Germinal center (tissue), 1 donor: ENCODE measurements around the gene AKAP13.

Experiments used
- DNase-seq: peaks from one replicate; pipeline ENCODE4 v3.0.0; 2012; ENCODE audit warnings: mixed read lengths, low spot score

AKAP13 gene

DNA sequence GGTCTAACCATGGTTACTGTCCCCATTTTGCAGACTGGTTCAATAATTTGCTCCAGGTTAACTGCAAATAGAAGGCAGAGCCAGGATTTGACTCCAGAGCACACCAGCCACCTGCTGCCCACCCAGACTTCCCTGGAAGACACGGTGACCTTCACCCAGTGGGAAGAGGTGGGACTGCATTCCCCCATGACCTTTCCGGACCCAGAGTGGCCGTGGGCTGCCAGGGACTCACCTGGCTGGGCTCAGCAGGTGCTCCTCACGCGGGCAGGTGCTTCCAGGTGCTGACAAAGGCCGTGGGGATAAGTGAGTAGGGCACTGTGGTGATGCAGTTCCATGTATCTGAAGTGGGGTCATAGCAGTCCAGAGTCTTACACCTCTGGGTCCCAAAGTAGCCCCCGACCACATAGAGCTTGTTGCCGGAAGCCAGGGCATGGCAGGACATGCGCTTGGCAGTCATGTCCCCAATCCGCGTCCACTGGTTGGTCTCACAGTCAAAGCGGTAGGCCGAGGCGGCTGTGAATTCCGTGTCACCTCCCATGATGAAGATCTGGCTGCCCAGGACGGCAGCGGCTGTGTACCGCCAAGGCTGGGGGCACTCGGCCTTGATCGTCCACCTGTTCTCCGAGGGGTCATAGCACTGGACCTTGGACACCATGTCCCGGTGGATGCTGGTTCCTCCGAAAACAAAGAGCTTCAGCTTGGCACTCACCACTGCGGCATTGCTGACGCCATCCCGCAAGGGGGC, 387.6 kb downstream of the AKAP13 start:
- DNase-seq = no peak

DNA sequence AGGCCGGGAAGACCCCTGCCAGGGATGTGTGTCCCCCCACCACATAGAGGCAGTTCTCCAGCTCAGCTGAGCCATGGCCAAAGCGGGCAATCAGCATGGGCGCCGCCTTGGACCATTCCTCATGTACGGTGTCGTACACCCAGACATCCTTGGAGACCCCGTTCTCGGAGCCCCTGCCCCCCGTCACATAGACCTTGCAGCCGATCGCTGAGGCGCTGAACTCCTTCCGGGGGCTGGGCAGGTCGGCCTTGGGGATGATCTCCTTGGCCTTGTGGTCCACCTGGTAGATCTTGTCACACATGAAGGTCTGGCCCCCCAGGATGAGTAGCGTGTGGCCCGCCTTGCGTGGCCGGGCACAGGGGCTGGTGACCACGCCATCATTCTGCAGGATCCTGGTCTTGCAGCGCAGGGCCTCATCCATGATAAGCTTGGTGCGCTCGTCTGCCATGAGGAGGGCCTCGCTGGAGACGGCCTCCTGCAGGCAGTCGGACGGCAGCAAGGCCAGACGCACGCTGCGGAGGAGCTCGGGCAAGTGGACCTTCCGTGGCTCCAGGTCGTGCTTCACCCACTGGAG, 388.3 kb downstream of the AKAP13 start:
- no peak for DNase-seq

DNA sequence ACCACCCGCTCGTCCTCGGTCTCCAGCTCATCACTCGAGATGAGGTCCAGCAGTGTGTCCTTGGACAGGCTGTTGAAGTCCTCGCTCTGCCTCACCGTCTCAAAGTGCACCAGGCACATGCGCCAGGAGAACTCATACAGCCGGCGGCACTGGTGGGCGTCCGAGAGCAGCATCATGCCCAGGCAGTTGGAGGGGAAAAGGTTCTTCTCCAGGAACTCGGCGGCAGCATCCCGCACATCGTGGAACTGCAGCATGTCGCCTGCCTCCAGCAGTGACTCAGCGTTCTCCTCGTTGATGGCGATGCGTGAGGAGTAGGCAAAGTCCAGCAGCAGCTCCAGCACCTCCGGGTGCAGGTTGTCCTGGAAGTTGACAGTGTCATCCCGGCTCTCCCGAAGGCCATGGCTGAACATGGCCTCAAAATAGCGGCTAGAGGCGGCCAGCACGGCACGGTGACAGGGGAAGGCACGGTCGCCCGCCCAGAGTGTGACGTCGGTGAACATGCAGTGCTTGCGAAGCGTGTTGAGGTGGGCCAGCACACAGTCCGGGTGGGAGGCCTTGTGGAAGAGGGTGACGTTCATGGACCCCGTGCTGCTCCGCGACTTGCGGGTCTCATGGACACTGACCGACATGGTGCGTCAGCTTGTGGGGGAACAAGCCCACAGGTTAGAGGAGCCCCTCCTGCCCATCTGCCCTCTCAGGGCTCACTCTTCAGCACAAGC, 388.9 kb downstream of the AKAP13 start:
- DNase-seq = no peak

DNA sequence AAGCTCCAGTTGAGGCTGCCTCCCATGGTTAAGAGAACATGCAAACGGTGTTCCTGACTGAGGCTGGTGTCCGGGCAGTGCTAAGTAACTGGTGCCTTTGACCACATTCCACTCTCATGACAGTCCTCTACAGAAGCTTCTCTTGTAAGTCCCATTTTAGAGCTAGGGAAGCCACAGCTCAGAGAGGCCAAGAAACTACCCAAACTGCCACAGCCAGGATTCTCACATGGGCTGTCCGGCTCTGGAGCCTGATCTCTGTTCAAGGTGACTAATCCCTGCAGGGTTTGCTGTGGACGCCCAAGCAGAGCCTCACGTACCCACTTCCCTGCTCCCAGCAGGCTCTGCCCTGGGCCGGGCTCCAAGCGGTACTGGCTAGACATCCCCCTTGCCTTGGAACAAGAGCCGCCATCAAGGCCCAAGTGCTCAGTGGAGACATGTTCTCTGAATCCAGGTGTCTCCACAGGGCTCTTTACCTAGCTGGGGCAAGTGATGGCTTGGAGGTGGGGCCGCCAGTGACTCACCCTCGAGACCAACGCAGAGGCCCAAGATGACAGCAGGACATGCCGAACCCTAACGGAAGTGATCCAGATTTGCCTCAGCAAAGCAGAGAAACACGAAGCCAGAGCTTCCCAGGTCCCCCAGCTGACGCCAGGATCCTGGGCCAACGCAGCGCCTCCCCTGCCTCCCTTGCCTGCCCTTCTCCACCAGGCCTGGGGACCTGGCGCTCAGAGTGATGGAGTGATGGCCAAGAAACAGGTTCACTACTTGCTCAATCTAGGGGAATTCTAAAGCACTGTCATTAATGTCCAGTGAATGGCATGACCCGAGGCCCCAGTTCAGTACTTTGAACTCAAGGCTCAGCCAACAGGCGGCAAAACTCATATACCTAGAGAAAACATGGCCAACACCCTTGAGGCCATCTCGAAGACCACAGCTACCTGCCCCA, 390.0 kb downstream of the AKAP13 start:
- DNase-seq = no peak

DNA sequence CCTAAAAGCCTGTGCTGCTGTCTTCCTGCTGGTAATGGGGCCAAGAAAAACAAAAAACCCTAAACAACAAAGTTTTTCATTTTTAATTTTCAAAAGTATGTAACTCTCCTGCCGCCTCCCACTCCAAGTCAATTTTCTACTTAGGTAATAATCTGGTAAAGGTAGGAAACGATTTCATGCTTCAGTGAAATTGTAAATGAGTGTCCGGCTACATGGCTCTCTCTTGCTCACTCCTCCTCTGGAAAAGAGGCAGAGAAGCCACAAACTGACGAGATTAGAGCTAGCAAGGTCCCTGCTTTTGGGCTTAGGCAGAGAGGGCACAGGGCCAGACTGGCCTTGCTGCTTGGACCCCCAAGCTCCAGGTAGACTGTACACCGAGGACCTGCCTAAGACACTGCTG, 390.9 kb downstream of the AKAP13 start:
- no peak for DNase-seq

DNA sequence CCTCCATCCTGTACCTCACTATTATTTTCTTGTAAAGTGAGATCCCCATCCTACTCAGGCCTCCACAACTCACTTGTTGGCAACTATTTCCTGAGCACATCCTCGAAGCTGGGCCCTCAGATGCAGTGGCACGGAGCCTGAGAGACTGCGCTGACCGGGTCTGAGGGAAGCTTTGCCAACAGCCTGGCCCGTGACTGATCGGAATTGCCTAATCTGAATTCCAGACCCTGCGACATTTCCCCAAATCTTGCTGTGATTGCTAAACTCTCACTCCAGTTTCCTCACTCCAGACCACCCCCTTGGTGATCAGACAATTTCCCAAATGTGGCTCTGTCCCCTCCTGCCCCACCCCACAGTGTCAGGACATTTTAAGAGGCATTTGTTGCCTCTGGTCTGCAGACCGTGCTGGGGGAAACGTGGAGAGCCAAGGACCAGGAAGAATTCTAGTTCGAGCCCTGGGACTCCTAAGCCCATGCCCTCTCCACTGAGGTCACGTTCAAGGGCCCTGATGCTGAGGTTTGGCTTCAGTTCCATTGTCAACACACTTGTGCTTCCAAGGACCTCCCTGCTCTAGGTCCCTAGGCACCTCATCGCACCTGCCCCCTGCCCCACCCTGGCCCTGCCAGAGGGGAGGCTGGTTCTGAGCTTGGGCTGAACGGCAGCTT, 391.5 kb downstream of the AKAP13 start:
- DNase-seq = no peak

DNA sequence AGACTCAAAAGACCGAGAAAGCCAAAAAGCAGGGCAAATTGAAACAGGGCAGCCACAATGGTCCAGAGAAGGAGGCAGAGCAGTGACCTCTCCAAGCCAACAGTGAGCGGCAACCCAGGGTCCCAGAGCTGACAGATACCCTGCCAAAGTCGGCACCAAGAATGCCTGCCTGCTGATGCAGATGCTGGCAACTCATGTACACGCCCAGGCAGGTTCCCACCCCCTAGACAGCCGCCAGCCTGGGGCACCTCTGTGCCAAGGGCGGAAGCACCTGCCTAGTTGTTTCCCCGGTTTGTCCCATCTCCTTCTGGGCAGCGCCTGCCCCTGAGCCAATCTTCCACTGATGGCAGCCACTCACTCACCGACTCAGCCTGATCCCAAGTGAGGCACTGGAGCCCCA, 392.3 kb downstream of the AKAP13 start:
- no peak for DNase-seq

DNA sequence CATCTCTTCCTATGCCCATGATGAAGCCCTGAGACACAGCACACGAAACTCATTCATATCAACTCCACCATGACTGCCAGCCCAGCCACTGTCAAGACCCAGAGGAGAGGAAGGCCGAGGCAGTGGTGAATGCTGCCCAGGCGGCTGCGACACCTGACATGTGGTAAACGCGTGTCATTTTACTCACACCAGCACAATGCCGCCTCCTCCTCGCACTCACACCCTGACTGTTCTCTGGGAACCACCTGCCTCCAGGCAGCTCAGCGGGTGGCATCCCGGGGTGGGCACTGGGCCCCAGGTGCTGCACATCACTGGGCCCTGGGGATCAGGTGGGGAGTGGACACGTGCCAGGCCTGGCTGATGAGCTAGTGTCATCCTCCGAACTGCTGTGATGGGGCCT, 392.8 kb downstream of the AKAP13 start:
- DNase-seq = no peak

DNA sequence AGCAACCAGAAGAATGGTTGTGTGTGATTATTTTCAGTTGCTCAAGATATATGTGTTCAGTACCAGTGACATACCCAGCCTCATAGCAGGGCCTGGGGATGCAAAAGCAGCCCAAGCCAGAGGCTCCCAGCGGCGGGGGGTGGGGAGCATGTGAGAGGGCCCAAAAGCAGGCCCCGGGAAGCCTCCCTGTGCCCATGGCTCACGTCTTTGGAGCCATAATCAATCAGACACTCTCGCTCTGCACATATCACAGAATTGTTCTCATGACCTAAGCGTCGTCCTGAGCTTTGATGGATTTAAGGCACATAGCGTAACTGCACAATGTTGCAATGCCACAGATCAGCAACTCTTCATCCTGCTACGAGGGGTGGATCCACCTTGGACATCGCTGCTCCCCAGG, 393.6 kb downstream of the AKAP13 start:
- DNase-seq = no peak

DNA sequence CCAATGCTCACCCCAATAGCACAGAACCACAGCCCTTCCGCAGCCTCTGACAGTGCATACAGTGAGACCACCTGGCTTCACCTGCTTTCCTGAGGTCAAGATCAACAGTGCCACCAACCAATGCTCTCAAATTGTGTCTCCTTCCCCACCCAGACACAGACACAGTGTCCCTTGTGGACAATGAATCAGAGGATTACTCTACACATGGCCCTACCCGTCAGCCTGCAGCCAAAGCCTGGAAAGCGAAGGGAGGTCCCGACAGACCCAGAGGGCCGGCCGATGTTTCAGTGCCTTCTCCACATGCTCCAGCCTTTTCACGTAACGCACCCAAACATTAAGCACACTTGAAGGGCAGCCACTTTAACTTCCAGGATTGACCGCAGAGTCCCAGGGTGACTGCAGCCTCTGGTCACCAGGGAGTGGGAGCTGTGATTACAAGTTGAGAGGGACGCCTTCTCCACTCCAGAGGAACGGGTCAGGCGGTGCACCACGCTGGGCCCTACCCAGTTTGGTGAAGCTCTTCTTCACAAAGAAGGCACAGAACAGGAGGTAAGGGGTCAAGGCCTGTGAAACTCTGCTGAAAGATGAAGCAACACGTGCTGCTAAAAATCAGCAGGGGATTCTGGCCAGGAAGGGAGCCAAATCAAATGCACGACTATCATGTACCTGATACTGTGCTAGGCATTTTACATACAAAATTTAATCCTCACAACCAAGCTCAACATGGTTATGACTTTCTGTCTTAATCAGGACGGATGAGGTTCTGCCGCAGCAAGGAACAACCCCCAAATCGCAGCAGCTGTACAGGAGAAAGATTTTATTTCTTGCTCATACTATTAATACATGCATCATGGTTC, 397.1 kb downstream of the AKAP13 start:
- no peak for DNase-seq

DNA sequence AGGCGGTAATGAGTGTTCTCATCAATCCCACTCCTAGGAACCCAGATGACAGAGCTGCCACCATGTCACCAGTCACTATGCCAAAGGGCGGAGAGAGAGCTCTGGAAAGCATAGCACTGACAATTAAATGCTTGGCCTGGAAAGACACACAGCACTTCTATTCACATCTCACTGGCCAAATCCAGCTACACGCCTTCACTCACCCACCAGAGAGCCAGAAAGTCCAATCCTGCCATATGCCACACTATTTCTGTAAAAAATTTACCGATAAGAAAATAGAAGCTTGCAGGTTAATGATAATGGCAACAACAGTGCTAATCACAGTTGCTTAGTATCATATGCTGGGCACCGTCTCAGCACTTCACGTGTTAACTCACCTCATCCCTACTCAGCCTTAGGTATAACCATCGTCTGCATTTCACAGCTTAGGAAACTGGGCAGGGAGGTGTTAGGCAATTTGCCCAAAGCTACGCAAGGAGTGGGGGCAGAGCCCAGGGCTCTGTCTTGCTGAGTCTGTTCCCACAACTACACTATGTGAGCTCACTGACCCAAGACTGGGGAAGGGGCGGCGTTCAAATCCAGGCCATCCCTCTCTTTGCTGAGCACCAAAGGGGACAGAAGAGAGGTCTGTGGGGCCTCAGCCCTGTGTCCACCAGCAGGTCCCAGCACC, 397.8 kb downstream of the AKAP13 start:
- DNase-seq = no peak

DNA sequence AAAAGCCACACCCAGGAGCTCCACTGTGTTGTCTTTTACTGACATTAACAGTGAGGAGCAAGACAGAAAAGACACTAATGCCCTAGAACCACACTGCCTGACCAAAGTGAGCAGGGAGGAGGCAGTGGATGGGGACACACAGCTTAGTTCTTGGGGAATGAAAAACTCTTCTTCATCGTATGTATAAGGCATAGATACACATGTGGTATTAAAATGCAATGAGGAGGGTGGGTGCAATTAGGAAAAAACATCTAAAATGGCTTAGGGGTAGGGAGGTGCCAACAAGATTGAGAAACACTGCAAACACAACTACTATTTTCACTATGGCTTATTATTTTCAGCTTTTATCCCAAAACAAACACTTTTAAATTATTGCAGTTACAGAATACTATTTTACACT, 398.8 kb downstream of the AKAP13 start:
- no peak for DNase-seq

DNA sequence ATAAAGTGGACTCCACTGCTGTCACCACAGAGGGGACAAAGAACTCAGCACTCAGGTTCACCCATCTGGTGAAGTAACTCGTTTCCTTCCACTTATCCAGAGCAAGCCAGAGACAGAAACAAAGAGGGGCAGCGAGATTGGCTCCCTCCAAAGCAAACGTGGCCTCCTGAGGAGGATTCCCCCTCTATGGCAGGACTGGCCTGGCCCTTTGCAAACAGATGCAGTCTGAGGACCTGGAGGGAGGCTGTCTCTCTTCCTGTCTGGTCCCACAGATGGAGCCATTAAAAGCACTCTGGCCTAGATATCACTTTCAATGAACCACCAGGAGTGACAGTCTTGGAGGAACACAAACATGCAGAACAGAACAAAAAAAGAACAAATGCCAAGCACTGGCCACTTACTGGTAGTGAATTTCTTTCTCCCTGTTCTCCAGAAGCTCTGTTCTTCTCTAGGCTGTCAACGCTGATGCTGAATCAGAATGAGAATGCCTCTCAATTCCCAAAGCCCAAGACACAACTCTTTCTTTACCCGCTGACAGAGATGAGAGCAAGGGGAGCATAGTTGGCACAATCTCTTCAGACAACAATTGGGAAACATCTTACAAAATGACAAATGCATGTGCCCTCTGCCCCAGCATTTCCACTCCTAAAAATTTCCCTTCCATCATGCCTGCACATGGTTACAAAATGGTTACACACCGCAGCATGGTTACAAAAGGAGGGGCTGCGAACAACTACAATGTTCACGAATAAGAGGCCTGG, 400.0 kb downstream of the AKAP13 start:
- DNase-seq = no peak

DNA sequence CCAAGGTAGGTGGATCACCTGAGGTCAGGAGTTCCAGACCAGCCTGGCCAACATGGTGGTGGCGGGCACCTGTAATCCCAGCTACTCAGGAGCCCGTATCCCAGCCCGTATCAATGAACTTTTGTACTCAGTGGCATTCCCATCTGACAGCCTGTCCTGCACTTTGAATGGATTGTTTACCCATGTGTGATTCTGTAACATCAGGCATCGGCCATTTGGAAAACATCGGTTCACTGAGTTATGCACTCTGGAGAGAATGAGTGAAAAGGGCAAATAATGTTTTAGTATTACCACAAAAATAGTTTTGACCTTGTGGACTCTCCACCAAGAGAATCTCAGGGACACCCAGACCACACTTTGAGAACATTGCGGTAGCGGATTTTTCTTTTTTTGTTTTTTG, 400.7 kb downstream of the AKAP13 start:
- no peak for DNase-seq

DNA sequence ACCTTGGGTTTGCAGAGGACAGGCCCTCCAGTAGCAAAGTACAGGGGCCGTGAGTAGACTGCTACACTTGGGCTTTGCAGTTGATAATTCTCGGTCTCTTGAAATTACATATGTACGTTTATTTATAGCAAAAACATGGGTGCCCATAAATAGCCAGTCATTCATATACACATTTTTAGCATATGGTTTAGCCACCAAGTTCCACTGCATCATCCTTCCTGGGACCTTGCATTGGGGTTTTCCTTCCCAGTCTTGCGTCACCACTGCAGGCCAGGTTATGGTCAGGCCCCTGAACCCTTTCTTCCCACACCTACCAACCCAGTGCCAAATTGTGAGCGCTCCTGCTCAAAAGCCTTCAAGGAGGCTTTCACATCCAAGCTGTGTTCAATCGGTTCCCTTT, 401.7 kb downstream of the AKAP13 start:
- DNase-seq = no peak

DNA sequence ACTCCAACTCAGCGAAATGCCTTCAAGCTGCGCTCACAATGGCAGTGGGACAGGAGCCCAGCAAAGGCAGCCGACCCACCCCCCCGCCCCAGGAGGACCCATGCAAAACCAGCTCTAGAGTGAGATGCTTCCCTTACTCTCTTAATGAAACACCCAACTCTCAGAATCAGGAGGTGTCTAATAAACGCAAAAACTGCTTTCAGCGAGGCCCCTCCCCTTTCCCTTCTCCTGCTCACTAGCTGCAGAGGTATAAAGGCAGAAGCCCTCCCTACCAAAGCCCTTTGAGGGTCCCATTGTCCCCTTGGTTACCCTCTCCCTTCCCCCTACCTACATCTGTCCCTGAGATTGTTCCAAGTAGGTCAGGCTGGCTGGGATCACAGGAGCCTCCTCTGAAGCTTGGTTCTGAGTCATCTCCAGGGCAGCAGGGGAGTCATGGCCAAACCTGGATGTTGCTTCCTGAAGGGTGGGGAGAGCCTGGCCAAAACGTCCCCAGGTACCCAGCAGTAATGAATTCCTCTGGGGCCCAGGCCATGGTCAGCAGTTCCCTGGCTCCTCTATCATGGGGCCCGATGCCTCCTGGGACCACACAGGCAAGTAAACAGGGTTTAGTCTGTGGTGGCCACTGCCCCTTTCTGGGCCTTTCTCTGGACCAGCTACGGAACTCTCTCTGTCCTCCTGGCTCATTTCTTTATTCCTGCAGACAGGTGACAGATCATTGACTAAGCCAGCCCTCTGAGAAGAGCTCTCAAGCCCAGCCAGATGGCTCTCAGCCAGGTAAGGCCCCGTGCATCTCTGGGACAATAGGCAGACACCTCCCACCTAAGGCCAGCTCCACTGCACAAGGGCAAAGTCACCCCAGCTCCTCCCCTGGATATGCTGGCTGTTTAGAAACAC, 405.7 kb downstream of the AKAP13 start:
- no peak for DNase-seq

DNA sequence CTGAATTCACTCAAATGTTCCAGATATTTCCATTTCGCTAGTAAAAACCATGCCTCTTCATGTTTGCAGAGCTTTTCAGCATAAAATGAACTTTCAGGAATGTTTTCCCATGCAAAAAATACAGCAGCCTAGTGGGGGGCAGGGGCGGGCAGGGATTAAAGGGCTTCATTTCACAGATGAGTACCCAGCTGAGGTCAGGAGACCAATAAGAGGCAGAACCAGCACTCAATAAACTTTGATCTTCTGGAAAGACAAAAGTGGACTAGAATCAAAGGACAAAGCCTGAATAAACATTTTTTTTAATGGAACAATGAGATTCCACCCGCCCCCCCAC, 406.3 kb downstream of the AKAP13 start:
- no peak for DNase-seq

DNA sequence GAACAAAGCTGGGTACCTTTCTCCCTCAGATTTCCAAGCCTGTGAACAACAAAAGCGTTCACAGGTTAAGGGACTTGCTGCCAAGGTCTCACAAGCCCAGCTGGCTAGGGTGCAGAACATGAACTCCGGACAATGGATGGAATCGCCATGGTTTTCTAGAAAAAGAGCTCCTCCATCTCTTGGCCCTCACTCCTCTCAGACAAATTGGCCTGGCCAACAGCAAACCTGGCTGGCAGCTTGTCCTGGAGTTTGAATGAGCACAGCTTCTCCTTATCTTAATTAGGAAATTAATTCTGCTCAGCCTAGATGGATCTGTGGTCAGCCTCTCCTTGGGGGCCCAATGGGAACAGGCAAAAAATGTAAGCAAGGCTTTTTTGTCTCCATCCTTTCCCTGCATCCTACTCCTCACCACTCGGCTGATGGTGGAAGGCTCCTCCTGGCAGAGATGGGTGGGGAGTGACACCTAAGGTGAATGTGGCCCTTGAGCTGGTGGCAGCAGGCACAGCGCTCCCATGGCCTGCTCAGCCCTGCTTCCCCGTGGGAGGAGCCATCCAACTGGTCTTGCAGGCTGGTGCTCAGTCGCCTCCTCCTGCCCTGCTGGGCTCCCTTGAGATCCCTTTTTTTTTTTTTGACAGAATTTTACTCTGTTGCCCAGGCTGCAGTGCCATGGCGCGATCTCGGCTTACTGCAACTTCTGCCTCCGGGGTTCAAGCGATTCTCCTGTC, 408.5 kb downstream of the AKAP13 start:
- DNase-seq = no peak
